ENCODE results near the gene PTPRM.

The PTPRM gene

GRCh38 chr18:8423051-8423557 is 856.0 kb downstream of the PTPRM start:
- no peak for TF ChIP-seq TAF1 (IDR thresholded peaks at IDR 0.05; ENCODE audit: low read depth, low read length)
- TF ChIP-seq POLR2AphosphoS5 (IDR thresholded peaks at IDR 0.05; ENCODE audit: low read depth, low read length): no peak
- TF ChIP-seq PAX5 (IDR thresholded peaks at IDR 0.05; ENCODE audit: insufficient read depth, low read length, severe bottlenecking): no peak
- TF ChIP-seq SPI1 (IDR thresholded peaks at IDR 0.05; ENCODE audit: low read depth, low read length): no peak
- TF ChIP-seq POLR2A (IDR thresholded peaks at IDR 0.05; ENCODE audit: low read depth, low read length): no peak
- TF ChIP-seq POU2F2 (IDR thresholded peaks at IDR 0.05; ENCODE audit: low read depth, low read length): no peak
- no peak for DNase-seq (ENCODE audit: insufficient read length, low spot score)
- no peak for FAIRE-seq

GRCh38 chr18:8424481-8424880 is 857.4 kb downstream of the PTPRM start:
- FAIRE-seq: no peak
- no peak for DNase-seq (ENCODE audit: insufficient read length, low spot score)
- TF ChIP-seq POLR2AphosphoS5 (IDR thresholded peaks at IDR 0.05; ENCODE audit: low read depth, low read length) (no peak), PAX5 (IDR thresholded peaks at IDR 0.05; ENCODE audit: insufficient read depth, low read length, severe bottlenecking) (no peak), POU2F2 (IDR thresholded peaks at IDR 0.05; ENCODE audit: low read depth, low read length) (no peak), SPI1 (IDR thresholded peaks at IDR 0.05; ENCODE audit: low read depth, low read length) (no peak), TAF1 (IDR thresholded peaks at IDR 0.05; ENCODE audit: low read depth, low read length) (no peak), POLR2A (IDR thresholded peaks at IDR 0.05; ENCODE audit: low read depth, low read length) (no peak)

DNA sequence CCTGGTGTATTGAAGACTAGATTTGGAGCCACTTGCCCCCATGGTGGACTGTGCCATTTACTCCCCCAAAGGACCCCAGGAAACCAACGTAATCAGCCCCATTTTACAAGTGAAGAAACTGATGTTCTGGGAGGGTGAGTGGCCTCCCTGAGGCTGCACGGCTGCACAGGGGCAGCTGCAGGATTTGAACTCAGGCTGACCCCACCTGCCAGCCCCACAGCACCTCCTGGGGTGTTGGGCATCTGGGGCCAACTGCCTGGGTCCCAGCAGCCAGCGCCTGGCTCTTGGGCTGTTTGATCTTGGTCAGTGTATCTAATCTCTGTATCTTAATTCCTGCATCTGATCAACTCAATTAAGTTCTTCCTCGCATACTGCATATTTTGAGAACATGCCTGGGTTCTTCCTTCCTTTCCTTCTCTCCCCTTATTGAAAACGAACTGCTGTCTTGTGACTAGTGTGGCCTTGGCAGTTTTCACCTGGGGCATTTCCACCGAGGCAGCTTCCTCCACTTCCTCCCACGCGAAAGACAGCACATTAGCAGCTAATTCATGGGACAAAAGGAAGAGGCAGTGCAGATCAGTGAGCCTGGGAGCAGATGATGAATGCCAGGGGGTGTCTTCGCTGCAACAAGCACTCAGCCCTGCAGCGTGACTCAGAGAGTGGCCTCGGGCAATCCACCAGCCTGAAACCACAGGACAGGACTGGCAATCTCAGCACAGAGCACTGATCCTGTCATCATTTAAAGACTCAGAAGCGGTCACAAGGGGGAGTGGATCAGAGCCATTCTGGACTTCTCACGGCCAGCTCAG is 858.0 kb downstream of the PTPRM start:
- FAIRE-seq (no peak), DNase-seq (ENCODE audit: insufficient read length, low spot score) (no peak)
- TF ChIP-seq TAF1 (IDR thresholded peaks at IDR 0.05; ENCODE audit: low read depth, low read length) (no peak), POLR2A (IDR thresholded peaks at IDR 0.05; ENCODE audit: low read depth, low read length) (no peak), PAX5 (IDR thresholded peaks at IDR 0.05; ENCODE audit: insufficient read depth, low read length, severe bottlenecking) (no peak), POLR2AphosphoS5 (IDR thresholded peaks at IDR 0.05; ENCODE audit: low read depth, low read length) (no peak), POU2F2 (IDR thresholded peaks at IDR 0.05; ENCODE audit: low read depth, low read length) (no peak), SPI1 (IDR thresholded peaks at IDR 0.05; ENCODE audit: low read depth, low read length) (no peak)

- FAIRE-seq (no peak), DNase-seq (ENCODE audit: insufficient read length, low spot score) (no peak)
- no peak for TF ChIP-seq POLR2AphosphoS5 (IDR thresholded peaks at IDR 0.05; ENCODE audit: low read depth, low read length)
- no peak for TF ChIP-seq PAX5 (IDR thresholded peaks at IDR 0.05; ENCODE audit: insufficient read depth, low read length, severe bottlenecking)
- TF ChIP-seq SPI1 (IDR thresholded peaks at IDR 0.05; ENCODE audit: low read depth, low read length): no peak
- no peak for TF ChIP-seq POLR2A (IDR thresholded peaks at IDR 0.05; ENCODE audit: low read depth, low read length)
- TF ChIP-seq TAF1 (IDR thresholded peaks at IDR 0.05; ENCODE audit: low read depth, low read length): no peak
- TF ChIP-seq POU2F2 (IDR thresholded peaks at IDR 0.05; ENCODE audit: low read depth, low read length): no peak
Observed at GRCh38 chr18:8426401-8426800, 859.3 kb downstream of the PTPRM start.

GRCh38 chr18:8427339-8427738 is 860.2 kb downstream of the PTPRM start:
- FAIRE-seq: no peak

GRCh38 chr18:8428951-8429350 is 861.8 kb downstream of the PTPRM start:
- no peak for DNase-seq (ENCODE audit: insufficient read length, low spot score)
- TF ChIP-seq SPI1 (IDR thresholded peaks at IDR 0.05; ENCODE audit: low read depth, low read length) (no peak), POLR2AphosphoS5 (IDR thresholded peaks at IDR 0.05; ENCODE audit: low read depth, low read length) (no peak), POU2F2 (IDR thresholded peaks at IDR 0.05; ENCODE audit: low read depth, low read length) (no peak), TAF1 (IDR thresholded peaks at IDR 0.05; ENCODE audit: low read depth, low read length) (no peak), PAX5 (IDR thresholded peaks at IDR 0.05; ENCODE audit: insufficient read depth, low read length, severe bottlenecking) (no peak), POLR2A (IDR thresholded peaks at IDR 0.05; ENCODE audit: low read depth, low read length) (no peak)
- no peak for FAIRE-seq

More at GRCh38 chr18:8427339-8427738, 860.2 kb downstream of the PTPRM start:
- DNase-seq (ENCODE audit: insufficient read length, low spot score): no peak
- TF ChIP-seq POU2F2 (IDR thresholded peaks at IDR 0.05; ENCODE audit: low read depth, low read length): no peak
- TF ChIP-seq TAF1 (IDR thresholded peaks at IDR 0.05; ENCODE audit: low read depth, low read length): no peak
- no peak for TF ChIP-seq SPI1 (IDR thresholded peaks at IDR 0.05; ENCODE audit: low read depth, low read length)
- no peak for TF ChIP-seq PAX5 (IDR thresholded peaks at IDR 0.05; ENCODE audit: insufficient read depth, low read length, severe bottlenecking)
- no peak for TF ChIP-seq POLR2AphosphoS5 (IDR thresholded peaks at IDR 0.05; ENCODE audit: low read depth, low read length)
- TF ChIP-seq POLR2A (IDR thresholded peaks at IDR 0.05; ENCODE audit: low read depth, low read length): no peak

GRCh38 chr18:8431036-8431435 is 863.9 kb downstream of the PTPRM start:
- FAIRE-seq: no peak
- DNase-seq (ENCODE audit: insufficient read length, low spot score): no peak
- TF ChIP-seq POLR2A (IDR thresholded peaks at IDR 0.05; ENCODE audit: low read depth, low read length) (no peak), PAX5 (IDR thresholded peaks at IDR 0.05; ENCODE audit: insufficient read depth, low read length, severe bottlenecking) (no peak), SPI1 (IDR thresholded peaks at IDR 0.05; ENCODE audit: low read depth, low read length) (no peak), POLR2AphosphoS5 (IDR thresholded peaks at IDR 0.05; ENCODE audit: low read depth, low read length) (no peak), POU2F2 (IDR thresholded peaks at IDR 0.05; ENCODE audit: low read depth, low read length) (no peak), TAF1 (IDR thresholded peaks at IDR 0.05; ENCODE audit: low read depth, low read length) (no peak)

GRCh38 chr18:8433323-8433722 is 866.2 kb downstream of the PTPRM start:
- TF ChIP-seq PAX5 (IDR thresholded peaks at IDR 0.05; ENCODE audit: insufficient read depth, low read length, severe bottlenecking): no peak
- no peak for TF ChIP-seq SPI1 (IDR thresholded peaks at IDR 0.05; ENCODE audit: low read depth, low read length)
- no peak for TF ChIP-seq POU2F2 (IDR thresholded peaks at IDR 0.05; ENCODE audit: low read depth, low read length)
- no peak for TF ChIP-seq TAF1 (IDR thresholded peaks at IDR 0.05; ENCODE audit: low read depth, low read length)
- no peak for TF ChIP-seq POLR2AphosphoS5 (IDR thresholded peaks at IDR 0.05; ENCODE audit: low read depth, low read length)
- no peak for TF ChIP-seq POLR2A (IDR thresholded peaks at IDR 0.05; ENCODE audit: low read depth, low read length)
- no peak for FAIRE-seq

DNA sequence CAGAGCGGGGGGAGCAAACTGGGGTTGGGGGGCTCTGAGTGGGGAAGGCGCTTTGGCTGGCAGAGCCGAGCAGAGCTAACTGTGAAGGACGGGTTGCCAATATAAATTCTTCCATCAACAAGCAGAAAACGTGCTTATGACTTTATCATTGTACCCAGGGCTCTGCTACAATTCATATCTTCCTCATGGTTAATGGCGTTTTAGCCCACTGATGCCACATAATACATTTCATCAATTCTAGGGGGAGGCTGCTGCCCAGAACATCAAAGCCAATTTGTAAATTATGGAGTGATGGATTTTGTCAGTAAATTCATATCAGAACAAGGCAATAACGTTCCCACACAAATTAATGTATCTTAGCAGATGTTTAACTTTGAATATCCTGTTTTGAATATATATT is 866.7 kb downstream of the PTPRM start:
- no peak for FAIRE-seq
- no peak for DNase-seq (ENCODE audit: insufficient read length, low spot score)
- TF ChIP-seq POLR2AphosphoS5 (IDR thresholded peaks at IDR 0.05; ENCODE audit: low read depth, low read length) (no peak), TAF1 (IDR thresholded peaks at IDR 0.05; ENCODE audit: low read depth, low read length) (no peak), SPI1 (IDR thresholded peaks at IDR 0.05; ENCODE audit: low read depth, low read length) (no peak), PAX5 (IDR thresholded peaks at IDR 0.05; ENCODE audit: insufficient read depth, low read length, severe bottlenecking) (no peak), POLR2A (IDR thresholded peaks at IDR 0.05; ENCODE audit: low read depth, low read length) (no peak), POU2F2 (IDR thresholded peaks at IDR 0.05; ENCODE audit: low read depth, low read length) (no peak)

More at GRCh38 chr18:8433323-8433722, 866.2 kb downstream of the PTPRM start:
- DNase-seq (ENCODE audit: insufficient read length, low spot score): no peak

Data from GM12891 (cell line).